H7 (cell line): ENCODE data around the gene CFAP58. TPM values are rescaled to one million over a fixed set of nuclear protein-coding genes. Genes with fewer than 3 reads are reported as not detected.

Experiments
- DNase-seq: peaks from one replicate; pipeline ENCODE4 v3.0.0; 2012
- H3K27me3 ChIP-seq: 2 replicates; pipeline ENCODE4 v1.6.0; 2011; ENCODE audit warnings: mild to moderate bottlenecking, low read length; ENCODE audit not compliant: control insufficient read depth, insufficient read depth
- H3K36me3 ChIP-seq: replicated peaks from 2 replicates; pipeline ENCODE4 v1.5.1; 2011; ENCODE audit warnings: low read length; ENCODE audit not compliant: control insufficient read depth, insufficient read depth
- H3K4me3 ChIP-seq: 2 replicates; pipeline ENCODE4 v1.5.1; 2011; ENCODE audit warnings: low read depth, mild to moderate bottlenecking, control low read depth, low read length, moderate library complexity; ENCODE audit not compliant: insufficient read depth
- total RNA-seq: library from RNA; depleted of rRNA; stranded (reverse); fragments of >200 nt; shearing (Covaris generic); gene quantifications from 2 replicates; pipeline ENCODE4 v1.2.3, GENCODE V29; 2014

The CFAP58 gene
- total RNA-seq, 1 experiment from 2014 or later, result 0.62 TPM

- H3K4me3 ChIP-seq, result no peak overlapping the region
- DNase-seq, result no peak
- no peaks in the 10 kb centered on the region for H3K36me3 ChIP-seq
- H3K27me3 ChIP-seq, result peaks cover 11% of the 10 kb centered on the region
Measured at GRCh38 chr10:104351061-104351702, 2.5 kb upstream of the CFAP58 start.

DNA sequence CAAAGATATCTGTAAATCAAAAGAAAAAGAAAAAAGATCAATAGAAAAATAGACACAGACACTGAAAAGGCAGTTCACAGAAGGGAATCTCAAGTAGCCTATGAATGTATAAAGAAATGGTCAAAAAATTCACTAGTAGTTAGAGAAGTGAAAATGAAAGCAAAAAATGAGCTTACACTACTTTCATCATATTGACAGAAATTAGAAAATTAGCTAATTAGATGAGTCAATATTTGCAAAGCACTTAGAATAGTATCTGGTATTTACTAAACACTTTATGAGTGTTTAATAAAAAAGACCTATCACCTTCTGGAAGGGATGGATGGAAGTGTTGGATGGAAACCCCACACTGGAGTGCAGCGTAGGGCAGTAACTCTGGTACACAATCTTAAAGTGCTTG is 1.7 kb upstream of the CFAP58 start:
- no peak for DNase-seq
- Histone ChIP-seq H3K36me3 (no peaks in the 10 kb centered on the region), H3K27me3 (peaks cover 11% of the 10 kb centered on the region), H3K4me3 (no peak overlapping the region)

DNA sequence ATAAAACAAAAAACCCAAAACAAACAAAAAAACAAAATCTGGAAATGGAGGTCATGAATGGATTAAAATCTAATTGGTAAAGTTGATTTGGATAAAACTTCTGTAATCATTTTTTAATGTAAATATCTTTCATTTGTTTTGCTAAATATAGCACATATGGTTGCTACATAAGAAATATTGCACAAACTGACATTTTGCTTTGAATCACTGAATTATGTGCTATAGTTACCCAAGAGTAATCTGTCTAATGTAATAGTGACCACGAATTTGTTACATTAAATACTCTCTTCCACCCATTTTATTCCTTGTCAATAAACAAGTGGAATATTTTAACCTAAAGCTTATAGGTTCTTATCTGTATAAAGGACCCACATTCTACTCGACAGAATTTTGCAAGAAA is 6.2 kb downstream of the CFAP58 start:
- Histone ChIP-seq H3K4me3 (no peak overlapping the region), H3K36me3 (no peaks in the 10 kb centered on the region), H3K27me3 (no peaks in the 10 kb centered on the region)
- no peak for DNase-seq

GRCh38 chr10:104367904-104368303 is 14.3 kb downstream of the CFAP58 start:
- no peak for DNase-seq
- H3K4me3 ChIP-seq, result no peak overlapping the region
- H3K27me3 ChIP-seq, result no peaks in the 10 kb centered on the region
- no peaks in the 10 kb centered on the region for H3K36me3 ChIP-seq

- no peak overlapping the region for H3K4me3 ChIP-seq
- H3K27me3 ChIP-seq, result no peaks in the 10 kb centered on the region
- no peak for DNase-seq
- no peaks in the 10 kb centered on the region for H3K36me3 ChIP-seq
Measured at GRCh38 chr10:104368381-104368780, 14.7 kb downstream of the CFAP58 start.

DNA sequence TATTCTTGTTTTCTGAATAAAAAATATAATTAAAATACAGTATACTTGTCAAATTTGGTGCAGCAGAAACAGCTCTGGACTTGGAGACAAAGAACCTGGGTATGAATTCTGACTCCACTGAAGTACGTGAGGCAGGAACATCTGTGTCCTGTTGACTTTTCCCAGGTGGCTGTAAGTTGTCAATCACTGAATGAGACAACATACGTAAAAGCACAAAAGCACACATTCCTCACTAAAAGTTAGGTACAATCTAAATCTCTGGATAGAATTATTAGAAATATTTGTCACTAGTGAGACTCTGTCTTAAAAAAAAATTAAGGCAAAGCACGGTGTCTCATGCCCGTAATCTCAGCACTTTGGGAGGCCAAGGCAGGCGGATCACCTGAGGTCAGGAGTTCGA is 18.1 kb downstream of the CFAP58 start:
- no peaks in the 10 kb centered on the region for H3K27me3 ChIP-seq
- no peaks in the 10 kb centered on the region for H3K36me3 ChIP-seq
- H3K4me3 ChIP-seq, result no peak overlapping the region
- DNase-seq, result no peak

DNA sequence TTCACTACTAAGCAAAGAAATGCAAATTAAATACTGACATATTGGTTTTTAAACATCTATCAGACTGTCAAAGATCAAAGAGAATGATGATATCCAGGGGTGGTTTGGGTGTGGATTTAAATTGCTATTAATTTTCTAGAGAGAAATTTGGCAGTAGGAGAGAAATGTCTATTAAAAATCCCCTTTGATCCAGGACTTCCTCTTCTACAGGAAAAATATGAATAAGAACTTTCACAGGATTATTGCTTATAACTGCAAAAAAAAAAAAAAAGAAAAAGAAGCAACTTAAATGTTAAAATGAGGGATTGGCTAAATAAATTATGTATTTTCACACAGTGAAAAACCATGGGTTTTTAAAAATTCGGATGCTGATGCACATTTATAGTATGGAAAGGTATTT is 21.0 kb downstream of the CFAP58 start:
- Histone ChIP-seq H3K36me3 (no peaks in the 10 kb centered on the region), H3K27me3 (no peaks in the 10 kb centered on the region), H3K4me3 (no peak overlapping the region)
- no peak for DNase-seq

- H3K36me3 ChIP-seq, result no peaks in the 10 kb centered on the region
- DNase-seq, result no peak
- H3K27me3 ChIP-seq, result no peaks in the 10 kb centered on the region
- H3K4me3 ChIP-seq, result no peak overlapping the region
Measured at GRCh38 chr10:104376784-104377300, 23.2 kb downstream of the CFAP58 start.

GRCh38 chr10:104380336-104380735 is 26.7 kb downstream of the CFAP58 start:
- Histone ChIP-seq H3K27me3 (no peaks in the 10 kb centered on the region), H3K36me3 (no peaks in the 10 kb centered on the region), H3K4me3 (no peak overlapping the region)
- no peak for DNase-seq

DNA sequence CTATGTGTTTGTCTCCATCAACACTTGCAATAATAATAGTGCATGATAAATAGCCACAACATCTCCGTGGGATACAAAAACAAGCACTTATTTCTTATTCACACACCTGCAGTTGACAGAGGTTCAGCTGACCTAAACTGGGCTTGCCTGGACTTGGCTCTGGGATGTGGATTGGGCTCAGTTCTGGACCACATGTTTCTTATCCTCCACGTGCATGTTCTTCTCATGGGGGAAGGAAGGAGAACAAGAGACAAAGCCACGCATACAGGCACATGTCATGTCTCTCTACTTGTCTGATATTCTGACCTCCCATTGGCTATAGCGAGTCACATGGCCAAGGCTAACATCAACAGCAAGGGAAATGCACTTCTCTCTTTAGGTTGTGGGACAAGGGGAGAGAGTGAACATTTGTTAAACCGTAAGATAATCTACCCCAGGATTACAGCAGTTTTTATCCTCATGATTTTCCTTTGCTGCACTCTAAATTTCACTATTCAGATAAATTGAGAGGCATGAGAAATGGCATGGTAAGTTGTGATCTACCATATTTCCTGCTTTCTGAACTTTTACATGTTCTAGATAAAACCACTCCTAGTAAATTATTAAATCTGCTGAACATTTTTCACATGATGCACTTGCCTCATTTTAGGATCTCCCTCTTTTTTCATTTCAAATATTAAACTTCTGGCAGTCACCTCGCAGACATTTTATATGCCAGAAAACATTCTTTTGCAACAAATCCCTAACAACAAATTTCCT is 33.7 kb downstream of the CFAP58 start:
- H3K36me3 ChIP-seq, result no peaks in the 10 kb centered on the region
- no peaks in the 10 kb centered on the region for H3K27me3 ChIP-seq
- no peak for DNase-seq
- no peak overlapping the region for H3K4me3 ChIP-seq

DNA sequence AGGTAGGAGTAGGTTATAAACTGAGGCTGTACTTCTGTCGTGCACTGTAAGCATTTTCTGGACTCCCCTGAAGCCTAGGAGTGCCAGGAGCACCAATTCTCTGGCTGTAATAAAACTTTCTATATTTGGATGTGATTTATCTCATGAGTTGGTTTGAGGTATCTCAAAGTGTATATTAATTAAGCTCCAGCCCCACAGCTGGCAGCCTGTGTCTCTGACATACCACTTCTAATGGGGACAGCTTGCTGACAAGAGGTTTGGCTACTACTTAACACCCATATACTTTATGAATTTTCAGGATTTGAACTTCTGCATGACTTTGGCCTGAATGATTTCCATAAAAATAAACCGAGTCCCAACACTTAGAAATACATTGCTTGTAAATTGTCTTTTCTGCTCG is 35.2 kb downstream of the CFAP58 start:
- DNase-seq, result no peak
- Histone ChIP-seq H3K27me3 (no peaks in the 10 kb centered on the region), H3K4me3 (no peak overlapping the region), H3K36me3 (no peaks in the 10 kb centered on the region)

DNA sequence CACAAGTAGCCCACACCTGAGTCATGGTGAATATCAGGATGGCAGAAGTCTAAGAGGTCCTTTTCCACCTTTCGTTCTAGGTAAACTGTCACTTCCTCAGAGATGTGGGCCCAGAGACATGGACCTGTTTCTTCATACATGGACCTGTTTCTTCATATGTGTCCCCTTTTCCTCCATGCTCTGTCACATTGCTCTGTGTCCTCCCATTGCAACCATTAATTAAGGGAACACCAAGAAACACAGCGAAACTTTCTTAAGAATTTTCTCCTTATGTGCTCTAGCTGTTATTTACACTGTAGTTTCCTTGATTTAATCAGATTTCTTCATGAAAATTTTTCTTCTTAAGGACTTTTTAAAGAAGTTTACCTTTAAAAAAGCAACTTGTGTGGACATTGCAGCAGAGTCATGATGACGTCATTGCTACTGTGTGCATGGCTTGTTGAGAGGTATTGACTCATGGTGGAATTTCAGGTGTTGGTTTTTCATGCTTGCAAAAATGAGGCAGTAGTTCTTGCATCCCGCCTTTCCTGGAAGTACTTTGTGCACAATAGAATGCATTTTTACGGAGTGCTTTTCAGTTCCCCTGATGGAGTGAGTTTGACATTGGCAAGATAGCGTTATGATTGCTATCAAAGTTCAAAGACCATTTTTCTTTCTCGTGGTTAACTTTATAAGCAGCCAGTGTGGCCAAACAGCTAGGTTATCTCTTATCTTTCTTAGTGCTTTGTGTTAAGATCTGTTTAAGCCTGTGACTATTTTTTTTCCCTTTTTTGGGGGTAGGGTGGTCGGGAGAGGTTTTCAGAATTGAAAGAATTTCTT is 37.7 kb downstream of the CFAP58 start:
- H3K36me3 ChIP-seq, result no peaks in the 10 kb centered on the region
- no peak for DNase-seq
- H3K4me3 ChIP-seq, result no peak overlapping the region
- no peaks in the 10 kb centered on the region for H3K27me3 ChIP-seq

DNA sequence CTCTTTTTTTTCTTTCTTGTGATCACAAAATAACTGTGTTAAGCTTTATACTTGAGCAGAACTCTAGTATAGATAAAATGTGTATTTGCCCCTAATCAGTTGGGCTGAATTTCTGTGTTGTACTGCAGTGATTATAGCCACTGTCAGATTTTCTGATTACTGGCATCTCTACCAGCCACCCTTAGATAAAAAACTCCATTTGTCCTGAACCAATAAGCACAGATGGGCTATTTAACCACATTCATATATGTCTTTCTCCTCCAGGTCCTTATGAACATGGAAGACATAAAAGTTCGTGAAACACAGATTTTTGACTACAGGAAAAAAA is 38.3 kb downstream of the CFAP58 start:
- no peak overlapping the region for H3K4me3 ChIP-seq
- no peaks in the 10 kb centered on the region for H3K36me3 ChIP-seq
- DNase-seq, result no peak
- H3K27me3 ChIP-seq, result no peaks in the 10 kb centered on the region

- DNase-seq, result no peak
- Histone ChIP-seq H3K36me3 (no peaks in the 10 kb centered on the region), H3K4me3 (no peak overlapping the region), H3K27me3 (no peaks in the 10 kb centered on the region)
Measured at GRCh38 chr10:104393387-104393786, 39.8 kb downstream of the CFAP58 start.

GRCh38 chr10:104396581-104396980 is 42.9 kb downstream of the CFAP58 start:
- Histone ChIP-seq H3K4me3 (no peak overlapping the region), H3K36me3 (no peaks in the 10 kb centered on the region), H3K27me3 (no peaks in the 10 kb centered on the region)
- no peak for DNase-seq
